Progenitor cell of endocrine pancreas (in vitro differentiated cells): ENCODE results near the gene SLC6A16. TPM values are rescaled to one million over a fixed set of nuclear protein-coding genes. Genes with fewer than 3 reads are reported as not detected.

Experiments used
- DNase-seq: peaks from one replicate; pipeline ENCODE4 v3.0.0; 2021; ENCODE audit warnings: low spot score; ENCODE audit not compliant: unreplicated experiment
- H3K27ac Mint-ChIP-seq: 2 replicates; pipeline ENCODE4 v1.8.0; 2021; ENCODE audit warnings: mild to moderate bottlenecking, moderate library complexity, mixed read lengths
- H3K27me3 Mint-ChIP-seq: 2 replicates; pipeline ENCODE4 v1.8.0; 2021; ENCODE audit warnings: mixed read lengths
- H3K36me3 Mint-ChIP-seq: 2 replicates; pipeline ENCODE4 v1.8.0; 2022; ENCODE audit warnings: mixed read lengths; ENCODE audit not compliant: insufficient read depth
- H3K4me1 Mint-ChIP-seq: 2 replicates; pipeline ENCODE4 v1.8.0; 2021; ENCODE audit warnings: low read depth, mixed read lengths
- H3K4me3 Mint-ChIP-seq: 2 replicates; pipeline ENCODE4 v1.8.0; 2021; ENCODE audit warnings: low read depth, mild to moderate bottlenecking, moderate library complexity, mixed read lengths
- H3K9me3 Mint-ChIP-seq: 2 replicates; pipeline ENCODE4 v1.8.0; 2021; ENCODE audit warnings: low read depth, mixed read lengths
- total RNA-seq: library from RNA; stranded (reverse); gene quantifications from 2 replicates; pipeline ENCODE4 v1.2.1, GENCODE V29; 2021
- TF ChIP-seq, protein P1 (sequence below): fragments of 200-600 bp; sonication (generic); IDR thresholded peaks from one replicate; pipeline ENCODE4 v1.5.0; 2021; ENCODE audit warnings: antibody characterized with exemption, mild to moderate bottlenecking; ENCODE audit not compliant: unreplicated experiment

SLC6A16 gene
- total RNA-seq, 1 donor from 2014 or later, result 11.8 TPM

DNA sequence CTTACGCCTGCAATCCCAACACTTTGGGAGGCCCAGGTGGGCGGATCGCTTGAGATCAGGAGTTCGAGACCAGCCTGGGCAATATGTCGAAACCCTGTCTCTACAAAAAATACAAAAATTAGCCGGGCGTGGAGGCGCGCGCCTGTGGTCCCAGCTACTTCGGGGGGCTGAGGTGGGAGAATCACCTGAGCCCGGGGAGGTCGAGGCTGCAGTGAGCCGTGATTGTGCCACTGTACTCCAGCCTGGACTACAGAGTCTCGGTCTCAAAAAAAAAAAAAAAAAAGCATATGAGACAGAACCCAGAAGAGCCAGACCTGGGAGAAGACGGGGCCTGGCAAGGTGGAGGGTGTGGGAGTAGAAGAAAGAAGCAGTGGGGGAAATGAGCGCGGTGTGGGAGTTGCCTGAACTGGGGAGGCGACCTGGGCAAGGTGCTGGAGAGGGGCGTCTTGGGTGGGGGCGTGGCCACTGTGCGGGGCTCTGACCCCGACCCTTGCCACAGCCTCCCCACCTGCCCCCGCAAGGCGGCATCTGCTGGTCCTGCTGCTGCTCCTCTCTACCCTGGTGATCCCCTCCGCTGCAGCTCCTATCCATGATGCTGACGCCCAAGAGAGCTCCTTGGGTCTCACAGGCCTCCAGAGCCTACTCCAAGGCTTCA, 39.2 kb upstream of the SLC6A16 start:
- H3K4me3 Mint-ChIP-seq, result no peak overlapping the region
- DNase-seq, result no peak
- TF ChIP-seq, protein P1, sequence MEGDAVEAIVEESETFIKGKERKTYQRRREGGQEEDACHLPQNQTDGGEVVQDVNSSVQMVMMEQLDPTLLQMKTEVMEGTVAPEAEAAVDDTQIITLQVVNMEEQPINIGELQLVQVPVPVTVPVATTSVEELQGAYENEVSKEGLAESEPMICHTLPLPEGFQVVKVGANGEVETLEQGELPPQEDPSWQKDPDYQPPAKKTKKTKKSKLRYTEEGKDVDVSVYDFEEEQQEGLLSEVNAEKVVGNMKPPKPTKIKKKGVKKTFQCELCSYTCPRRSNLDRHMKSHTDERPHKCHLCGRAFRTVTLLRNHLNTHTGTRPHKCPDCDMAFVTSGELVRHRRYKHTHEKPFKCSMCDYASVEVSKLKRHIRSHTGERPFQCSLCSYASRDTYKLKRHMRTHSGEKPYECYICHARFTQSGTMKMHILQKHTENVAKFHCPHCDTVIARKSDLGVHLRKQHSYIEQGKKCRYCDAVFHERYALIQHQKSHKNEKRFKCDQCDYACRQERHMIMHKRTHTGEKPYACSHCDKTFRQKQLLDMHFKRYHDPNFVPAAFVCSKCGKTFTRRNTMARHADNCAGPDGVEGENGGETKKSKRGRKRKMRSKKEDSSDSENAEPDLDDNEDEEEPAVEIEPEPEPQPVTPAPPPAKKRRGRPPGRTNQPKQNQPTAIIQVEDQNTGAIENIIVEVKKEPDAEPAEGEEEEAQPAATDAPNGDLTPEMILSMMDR, result no peak

DNA sequence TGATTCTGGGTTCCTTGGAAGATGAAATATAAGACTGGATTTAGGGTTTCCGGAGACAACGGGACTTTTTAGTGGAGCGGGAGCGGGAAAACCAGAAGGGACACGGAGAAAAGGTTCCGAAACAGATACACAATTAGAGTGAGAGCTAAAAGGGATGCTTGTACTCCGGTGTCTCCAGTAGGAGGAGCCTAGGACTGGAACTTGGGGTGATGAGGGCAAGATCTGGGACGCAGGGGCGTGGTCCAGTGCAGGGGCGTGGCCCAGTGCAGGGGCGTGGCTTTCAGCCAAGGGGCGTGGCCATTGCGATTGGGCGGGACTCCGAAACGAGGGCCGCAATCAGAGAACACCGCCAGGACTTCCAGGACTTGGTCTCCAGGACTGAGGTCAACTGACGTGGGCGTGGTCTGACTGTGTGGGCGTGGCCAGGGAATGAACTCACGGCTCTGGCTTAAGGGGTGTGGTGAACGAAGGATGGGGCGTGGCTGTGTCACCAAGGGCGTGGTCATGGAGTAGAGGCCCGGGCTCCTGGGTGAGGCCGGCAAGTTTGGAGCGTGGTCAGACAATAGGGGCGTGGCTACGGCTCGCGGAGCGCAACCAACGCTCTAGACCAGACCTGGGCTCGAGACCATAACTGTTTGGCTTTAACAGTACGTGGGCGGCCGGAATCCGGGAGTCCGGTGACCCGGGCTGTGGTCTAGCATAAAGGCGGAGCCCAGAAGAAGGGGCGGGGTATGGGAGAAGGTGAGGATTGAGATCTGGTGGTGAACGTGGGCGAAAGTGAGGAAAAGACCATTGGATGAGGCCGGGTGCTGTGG, 38.5 kb upstream of the SLC6A16 start, which contains the start of gene DKKL1:
Gene DKKL1 (plus strand): TSS at position 610 of the 815 bp plus-strand sequence. CDS start 122 bp downstream, at position 732.
- H3K9me3 Mint-ChIP-seq, result no peaks in the 10 kb centered on the region
- peaks cover 6% of the 10 kb centered on the region for H3K4me1 Mint-ChIP-seq
- H3K27ac Mint-ChIP-seq, result no peak within 1 kb of the TSS
- no peaks in the 10 kb centered on the region for H3K27me3 Mint-ChIP-seq
- peaks cover 7% of the 10 kb centered on the region for H3K36me3 Mint-ChIP-seq
- peak; percentile 99 for DNase-seq
- no peak within 1 kb of the TSS for H3K4me3 Mint-ChIP-seq
- TF ChIP-seq, protein P1, result no peak

More for the DNA sequence above, 39.2 kb upstream of the SLC6A16 start:
- Mint-ChIP-seq H3K9me3 (no peaks in the 10 kb centered on the region), H3K27me3 (no peaks in the 10 kb centered on the region), H3K27ac (no peak overlapping the region), H3K4me1 (peaks cover 6% of the 10 kb centered on the region), H3K36me3 (peaks cover 4% of the 10 kb centered on the region)

DNA sequence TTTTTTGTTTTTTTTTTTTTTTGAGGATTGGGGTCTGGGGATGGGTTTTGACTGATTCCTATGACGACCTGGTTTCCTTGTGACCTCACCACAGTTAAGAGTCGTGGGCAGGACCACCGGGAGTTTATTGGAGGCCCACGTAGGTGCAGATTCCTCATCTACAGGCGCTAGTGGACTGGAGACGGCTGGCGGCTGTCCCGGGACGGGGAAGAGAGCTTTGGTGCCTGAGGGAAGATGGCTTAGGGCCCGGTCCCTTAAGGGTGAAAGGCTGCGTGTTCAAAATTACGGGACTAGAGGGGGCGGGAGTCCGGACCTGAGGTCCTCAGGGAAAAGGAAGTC, 37.9 kb upstream of the SLC6A16 start:
- Mint-ChIP-seq H3K4me3 (no peak overlapping the region), H3K36me3 (peaks cover 9% of the 10 kb centered on the region), H3K4me1 (peaks cover 6% of the 10 kb centered on the region), H3K9me3 (no peaks in the 10 kb centered on the region), H3K27ac (no peak overlapping the region), H3K27me3 (no peaks in the 10 kb centered on the region)
- DNase-seq, result no peak
- TF ChIP-seq, protein P1, result no peak

DNA sequence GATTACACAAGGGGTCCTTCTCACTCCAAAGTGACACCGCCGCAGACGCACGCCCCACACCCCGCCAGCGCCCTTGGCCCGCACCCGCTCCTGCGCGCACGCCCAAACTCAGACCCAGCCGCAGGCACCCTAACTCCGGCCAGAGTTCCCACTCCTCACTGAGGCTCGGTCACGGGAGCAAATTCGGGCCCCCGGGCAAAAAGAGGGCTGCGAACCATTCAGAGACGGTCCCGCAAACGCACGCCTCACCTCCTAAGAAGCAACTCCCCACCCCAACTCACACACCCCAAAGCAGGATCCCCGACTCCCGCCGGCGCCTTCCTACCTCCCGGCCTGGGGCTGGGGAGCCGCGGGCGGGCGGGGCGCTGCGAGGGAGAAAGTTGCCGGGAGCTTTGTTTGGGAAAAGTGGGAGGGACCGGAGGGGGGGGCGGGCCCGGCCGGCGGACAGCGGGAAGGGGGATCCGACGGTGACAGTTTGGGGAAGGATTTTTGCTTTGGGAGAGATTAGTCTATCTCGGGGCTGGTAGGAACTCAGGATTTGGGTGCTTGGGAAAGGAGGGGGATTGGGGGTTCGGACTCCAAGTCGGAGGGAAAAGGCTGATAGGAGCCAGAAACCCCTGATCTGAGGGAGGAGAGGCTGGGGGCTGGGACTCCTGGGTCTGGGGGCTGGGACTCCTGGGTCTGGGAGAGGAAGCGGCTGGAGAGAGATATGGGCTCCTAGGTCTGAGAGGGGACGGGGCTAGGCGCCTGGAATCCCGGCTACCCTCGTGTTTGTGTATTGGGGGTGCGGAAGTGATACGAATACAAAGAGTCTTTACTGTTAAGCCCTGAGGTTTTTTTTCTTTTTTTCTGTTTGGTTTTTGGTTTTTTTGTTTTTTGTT, 37.3 kb upstream of the SLC6A16 start, which contains the start of gene TEAD2:
Gene TEAD2 (minus strand): TSS at position 369 of the 881 bp plus-strand sequence. CDS start 2,341 bp downstream, outside the sequence.
- DNase-seq, result peak; percentile 61
- TF ChIP-seq, protein P1, result no peak
- Mint-ChIP-seq H3K4me1 (peaks cover 9% of the 10 kb centered on the region), H3K27ac (no peak within 1 kb of the TSS), H3K36me3 (peaks cover 10% of the 10 kb centered on the region), H3K9me3 (no peaks in the 10 kb centered on the region), H3K4me3 (no peak within 1 kb of the TSS), H3K27me3 (no peaks in the 10 kb centered on the region)
